ENCODE results near the gene BOD1. TPM values are rescaled to one million over a fixed set of nuclear protein-coding genes. Genes with fewer than 3 reads are reported as not detected.

The BOD1 gene
- total and polyA plus RNA-seq, 9 of the 15 experiments (the other 6 are each of a cell fraction or from before 2014, with no cell fraction given): 10.1 to 31.6 (median 22.6) TPM

GRCh38 chr5:173618927-173619519 lies 2.6 kb upstream of the BOD1 start (continued):
- TF ChIP-seq GTF3C2 (IDR thresholded peaks at IDR 0.05; ENCODE audit: borderline replicate concordance, extremely low read depth, insufficient read length): no peak
- no peak for TF ChIP-seq ZBTB5 (IDR thresholded peaks at IDR 0.05)
- TF ChIP-seq TCF7L2 (IDR thresholded peaks at IDR 0.05; ENCODE audit: low read depth, low read length): no peak
- TF ChIP-seq CTCF (IDR thresholded peaks at IDR 0.05 in 2 of 3, conservative IDR thresholded peaks at IDR 0.05 in 1 of 3; ENCODE audit: insufficient read depth in 2 of 3, low read depth in 1 of 3, low read length in 3 of 3): peak; percentile 71 to 88 (median 85)
- TF ChIP-seq NFIX (CRISPR knock-in tag; IDR thresholded peaks at IDR 0.05; ENCODE audit: low read depth): no peak
- peak; percentile 61; the same call in 1 of the 2 replicates for TF ChIP-seq RB1 (IDR thresholded peaks at IDR 0.05; ENCODE audit: low read depth)
- TF ChIP-seq TARDBP (IDR thresholded peaks at IDR 0.05): no peak
- no peak for TF ChIP-seq JUNB (CRISPR knock-in tag; conservative IDR thresholded peaks at IDR 0.05)
- no peak for TF ChIP-seq FOXA3 (CRISPR knock-in tag; conservative IDR thresholded peaks at IDR 0.05 in 1 of 2, IDR thresholded peaks at IDR 0.05 in 1 of 2)
- peak in 1 of 2 experiments; percentile 39 for TF ChIP-seq AFF1 (IDR thresholded peaks at IDR 0.05; ENCODE audit: low read depth in 1 of 2, partially characterized antibody in 2 of 2)
- no peak for TF ChIP-seq LEF1 (IDR thresholded peaks at IDR 0.05)
- peak; percentile 78 for TF ChIP-seq ARID2 (IDR thresholded peaks at IDR 0.05)
- no peak for TF ChIP-seq NFRKB (IDR thresholded peaks at IDR 0.05; ENCODE audit: low read depth)
- TF ChIP-seq STAG1 (CRISPR knock-in tag; IDR thresholded peaks at IDR 0.05; ENCODE audit: borderline replicate concordance): peak; percentile 66; the same call in 1 of the 2 replicates
- TF ChIP-seq CTBP1 (IDR thresholded peaks at IDR 0.05; ENCODE audit: borderline replicate concordance): 0 out of 2 replicates have a peak, but pooled peaks have one; percentile 27

Data from K562 (cell line).